CD4-positive, alpha-beta T cell (primary cell): ENCODE results near the gene USP19. TPM values are rescaled to one million over a fixed set of nuclear protein-coding genes. Genes with fewer than 3 reads are reported as not detected.

Experiments used
- ATAC-seq: fragments of 200-7000 bp; cut with Tn5 transposase; one replicate; pipeline ENCODE4 v1.10.0; 2022; ENCODE audit warnings: mild to moderate bottlenecking; ENCODE audit not compliant: poor library complexity
- CTCF ChIA-PET: fragments of 350-600 bp; sonication (Branson Sonifier 250); formaldehyde crosslinking; loops from one replicate; lab custom pipeline; 2021; ENCODE audit warnings: antibody characterized with exemption, inconsistent platforms; lab: Charles Lee
- POLR2A ChIA-PET: fragments of 350-600 bp; sonication (Branson Sonifier 250); formaldehyde crosslinking; loops from one replicate; lab custom pipeline; 2021; ENCODE audit warnings: antibody characterized with exemption, inconsistent platforms; lab: Charles Lee
- DNase-seq, 14 experiments: peaks; one replicate each; pipeline ENCODE4 v3.0.0-alpha.2; 2013 to 2020; ENCODE audit warnings: mixed read lengths in 2 of 14
- H3K27ac ChIP-seq, 2 donors: one replicate each; pipeline versions ENCODE4 v1.5.1 to v1.7.0; 2013; ENCODE audit warnings: low read length in 2 of 2, low read depth in 1 of 2, mild to moderate bottlenecking in 1 of 2
- H3K27me3 ChIP-seq, 2 experiments: 1 replicate in 1 of 2; 2 replicates in 1 of 2; pipeline versions ENCODE4 v1.6.1 to v1.7.0; 2013; ENCODE audit warnings: low read length in 2 of 2, control low read depth in 1 of 2, mild to moderate bottlenecking in 1 of 2, moderate library complexity in 1 of 2; ENCODE audit not compliant: insufficient read depth in 2 of 2, control insufficient read depth in 1 of 2
- H3K36me3 ChIP-seq: one replicate; pipeline ENCODE4 v1.6.1; 2013; ENCODE audit warnings: low read length, control low read depth; ENCODE audit not compliant: insufficient read depth
- H3K4me1 ChIP-seq: one replicate; pipeline ENCODE4 v1.6.1; 2013; ENCODE audit warnings: low read length, control low read depth; ENCODE audit not compliant: insufficient read depth
- H3K4me3 ChIP-seq: one replicate; pipeline ENCODE4 v1.5.1; 2013; ENCODE audit warnings: mild to moderate bottlenecking, low read length, moderate library complexity
- H3K9me3 ChIP-seq, 2 experiments: 1 replicate in 1 of 2; 2 replicates in 1 of 2; pipeline versions ENCODE4 v1.6.1 to v1.7.0; 2013; ENCODE audit warnings: low read length in 2 of 2, mild to moderate bottlenecking in 2 of 2, control low read depth in 1 of 2, moderate library complexity in 1 of 2; ENCODE audit not compliant: control insufficient read depth in 1 of 2, insufficient read depth in 1 of 2
- H3K27ac Mint-ChIP-seq: one replicate; pipeline ENCODE4 v1.8.0; 2020; ENCODE audit warnings: mixed read lengths
- H3K27me3 Mint-ChIP-seq: one replicate; pipeline ENCODE4 v1.8.0; 2021; ENCODE audit warnings: mixed read lengths
- H3K36me3 Mint-ChIP-seq: one replicate; pipeline ENCODE4 v1.8.0; 2021; ENCODE audit warnings: low read depth, mixed read lengths
- H3K4me1 Mint-ChIP-seq: one replicate; pipeline ENCODE4 v1.8.0; 2021; ENCODE audit warnings: low read depth, mixed read lengths
- H3K4me3 Mint-ChIP-seq: one replicate; pipeline ENCODE4 v1.8.0; 2020; ENCODE audit warnings: mild to moderate bottlenecking, mixed read lengths
- H3K9me3 Mint-ChIP-seq: one replicate; pipeline ENCODE4 v1.8.0; 2020; ENCODE audit warnings: mixed read lengths
- intact Hi-C, 2 experiments: fragments of 100-400 bp; cut with DNase I in 1 of 2; cut with micrococcal nuclease in 1 of 2; formaldehyde crosslinking; loops; one replicate each; pipeline versions ENCODE4 v1.15.1 to v1.9.0; 2023 to 2025; cut with DNase I, micrococcal nuclease
- total RNA-seq, 174 experiments: library from RNA in 2 of 174; stranded (reverse) in 2 of 174; gene quantifications; one replicate each; pipeline ENCODE4 v1.2.3 and lab custom pipeline; 2021 to 2026
- TF ChIP-seq, protein P1 (sequence below): fragments of 200-600 bp; IDR thresholded peaks from one replicate; pipeline ENCODE4 v1.8.0; 2022; ENCODE audit warnings: antibody characterized with exemption, mild to moderate bottlenecking

Gene USP19
- total RNA-seq, 2 experiments from 2014 or later = 84.9 to 86.2 TPM

- intact Hi-C loops = no loop called here
- no peak overlapping the region for H3K4me3 Mint-ChIP-seq
- Histone ChIP-seq H3K4me3 (no peak overlapping the region), H3K27ac (no peak overlapping the region), H3K4me1 (no peaks in the 10 kb centered on the region), H3K9me3 (no peaks in the 10 kb centered on the region), H3K36me3 (no peaks in the 10 kb centered on the region), H3K27me3 (no peaks in the 10 kb centered on the region)
- ChIA-PET POLR2A (no interaction called here), CTCF (no interaction called here)
- H3K4me1 Mint-ChIP-seq = no peaks in the 10 kb centered on the region
- H3K9me3 Mint-ChIP-seq = no peaks in the 10 kb centered on the region
- H3K36me3 Mint-ChIP-seq = no peaks in the 10 kb centered on the region
- H3K27me3 Mint-ChIP-seq = no peaks in the 10 kb centered on the region
- no peak overlapping the region for H3K27ac Mint-ChIP-seq
- TF ChIP-seq, protein P1, sequence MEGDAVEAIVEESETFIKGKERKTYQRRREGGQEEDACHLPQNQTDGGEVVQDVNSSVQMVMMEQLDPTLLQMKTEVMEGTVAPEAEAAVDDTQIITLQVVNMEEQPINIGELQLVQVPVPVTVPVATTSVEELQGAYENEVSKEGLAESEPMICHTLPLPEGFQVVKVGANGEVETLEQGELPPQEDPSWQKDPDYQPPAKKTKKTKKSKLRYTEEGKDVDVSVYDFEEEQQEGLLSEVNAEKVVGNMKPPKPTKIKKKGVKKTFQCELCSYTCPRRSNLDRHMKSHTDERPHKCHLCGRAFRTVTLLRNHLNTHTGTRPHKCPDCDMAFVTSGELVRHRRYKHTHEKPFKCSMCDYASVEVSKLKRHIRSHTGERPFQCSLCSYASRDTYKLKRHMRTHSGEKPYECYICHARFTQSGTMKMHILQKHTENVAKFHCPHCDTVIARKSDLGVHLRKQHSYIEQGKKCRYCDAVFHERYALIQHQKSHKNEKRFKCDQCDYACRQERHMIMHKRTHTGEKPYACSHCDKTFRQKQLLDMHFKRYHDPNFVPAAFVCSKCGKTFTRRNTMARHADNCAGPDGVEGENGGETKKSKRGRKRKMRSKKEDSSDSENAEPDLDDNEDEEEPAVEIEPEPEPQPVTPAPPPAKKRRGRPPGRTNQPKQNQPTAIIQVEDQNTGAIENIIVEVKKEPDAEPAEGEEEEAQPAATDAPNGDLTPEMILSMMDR = no peak
- DNase-seq (no peak), ATAC-seq (no peak)
Measured at GRCh38 chr3:49148159-49148558, 27.5 kb upstream of the USP19 start.

DNA sequence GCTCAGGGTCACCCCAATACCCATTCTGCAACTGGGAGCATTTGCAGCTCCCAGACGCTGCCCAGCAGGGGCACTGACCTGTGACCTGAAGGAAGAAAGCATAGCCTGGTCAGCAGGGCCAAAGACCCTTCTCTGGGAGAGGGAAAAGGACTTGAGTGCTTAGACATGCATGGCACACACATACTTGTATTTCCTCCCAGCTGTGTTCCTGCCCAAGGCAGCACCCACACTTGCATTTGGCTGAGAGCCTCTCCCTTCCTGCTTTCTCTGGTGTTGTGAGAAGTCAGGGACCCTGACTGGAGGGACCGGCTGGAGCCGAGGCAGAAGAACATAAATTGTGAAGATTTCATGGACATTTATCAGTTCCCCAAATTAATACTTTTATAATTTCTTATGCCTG, 19.5 kb upstream of the USP19 start:
- ATAC-seq = no peak
- CTCF ChIA-PET = no interaction called here
- H3K4me3 Mint-ChIP-seq = no peak overlapping the region

DNA sequence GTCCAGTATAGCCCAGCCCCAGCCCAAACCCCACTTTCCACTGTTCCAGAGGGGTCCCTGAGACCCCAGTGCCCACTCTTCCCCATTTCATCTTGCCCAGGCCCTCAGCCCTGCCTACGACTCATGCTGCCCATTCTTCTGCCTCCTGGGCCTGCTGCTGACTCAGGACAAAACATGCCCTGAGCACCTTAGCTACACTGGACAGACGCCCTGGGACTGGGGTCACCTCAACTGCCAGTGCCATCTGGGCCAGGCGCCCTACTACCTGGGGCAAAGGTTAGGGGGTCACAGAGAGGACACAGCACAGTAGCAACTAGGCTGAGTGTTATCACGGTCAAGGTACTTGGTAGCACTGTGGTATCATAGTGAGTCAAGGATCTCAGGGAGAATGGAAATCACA, 14.9 kb upstream of the USP19 start:
- no peak for DNase-seq
- no peak overlapping the region for H3K4me3 Mint-ChIP-seq
- no peak overlapping the region for H3K27ac Mint-ChIP-seq
- Histone ChIP-seq H3K4me3 (no peak overlapping the region), H3K27ac (no peak overlapping the region), H3K9me3 (no peaks in the 10 kb centered on the region), H3K27me3 (peaks cover 12 to 18% of the 10 kb centered on the region in 2 experiments), H3K4me1 (peaks cover 4% of the 10 kb centered on the region), H3K36me3 (no peaks in the 10 kb centered on the region)
- H3K4me1 Mint-ChIP-seq = no peaks in the 10 kb centered on the region
- ChIA-PET CTCF (no interaction called here), POLR2A (no interaction called here)
- no peaks in the 10 kb centered on the region for H3K36me3 Mint-ChIP-seq
- TF ChIP-seq, protein P1 = no peak
- H3K27me3 Mint-ChIP-seq = peaks cover 52% of the 10 kb centered on the region
- ATAC-seq = no peak
- no peaks in the 10 kb centered on the region for H3K9me3 Mint-ChIP-seq
- intact Hi-C loops = no loop called here

More for the DNA sequence above, 19.5 kb upstream of the USP19 start:
- TF ChIP-seq, protein P1 = no peak
- H3K4me3 ChIP-seq = no peak overlapping the region
- intact Hi-C loops = no loop called here
- no peaks in the 10 kb centered on the region for H3K36me3 ChIP-seq
- DNase-seq = no peak
- Mint-ChIP-seq H3K36me3 (no peaks in the 10 kb centered on the region), H3K4me1 (no peaks in the 10 kb centered on the region), H3K27ac (no peak overlapping the region), H3K9me3 (peaks cover 2% of the 10 kb centered on the region), H3K27me3 (peaks cover 27% of the 10 kb centered on the region)
- POLR2A ChIA-PET = no interaction called here
- H3K27ac ChIP-seq = no peak overlapping the region
- H3K4me1 ChIP-seq = no peaks in the 10 kb centered on the region
- H3K27me3 ChIP-seq = peaks cover 0 to 5% of the 10 kb centered on the region in 2 experiments
- peaks cover 0 to 5% of the 10 kb centered on the region in 2 experiments for H3K9me3 ChIP-seq
